Melanocyte of skin (primary cell): Measurements from ENCODE around the gene KLF8. TPM values are rescaled to one million over a fixed set of nuclear protein-coding genes. Genes with fewer than 3 reads are reported as not detected.

ENCODE experiments used
- total RNA-seq, 2 donors: library from RNA; depleted of rRNA; stranded (reverse); fragments of >200 nt; gene quantifications; 2 replicates each; pipeline ENCODE4 v1.2.3, GENCODE V29; 2012

KLF8 gene
- 1 to 10 TPM; 3.0 to 3.8 TPM for total RNA-seq

GRCh38 chrX:56232221-56233082, at the start of gene KLF8:
Gene KLF8, plus strand, starts transcription at chrX:56232356. Its CDS starts 979 bp downstream, at chrX:56233335.

